HepG2 (cell line): ENCODE measurements around the gene FOXK2. TPM values are rescaled to one million over a fixed set of nuclear protein-coding genes. Genes with fewer than 3 reads are reported as not detected.

Experiments
- AGO1 ChIP-seq: fragments of 200-400 bp; formaldehyde crosslinking; IDR thresholded peaks from 2 replicates; pipeline ENCODE4 v1.6.1; 2017; ENCODE audit warnings: mild to moderate bottlenecking, low read depth, low read length, moderate library complexity; ENCODE audit not compliant: poor library complexity, severe bottlenecking
- AGO2 ChIP-seq: fragments of 200-400 bp; formaldehyde crosslinking; optimal IDR thresholded peaks from 2 replicates; pipeline ENCODE3; 2017; ENCODE audit warnings: mild to moderate bottlenecking, low read depth, low read length, moderate library complexity
- AKAP8 ChIP-seq: sonication (generic); formaldehyde crosslinking; IDR thresholded peaks from 2 replicates; pipeline ENCODE4 v1.5.1; 2020; ENCODE audit warnings: mild to moderate bottlenecking, missing genetic modification reagents
- CHD4 ChIP-seq: fragments of 200-600 bp; sonication (generic); IDR thresholded peaks from 2 replicates; pipeline ENCODE4 v1.7.0; 2017; ENCODE audit warnings: mild to moderate bottlenecking, low read length, borderline replicate concordance
- HES4 ChIP-seq: sonication (generic); formaldehyde crosslinking; IDR thresholded peaks from 2 replicates; pipeline ENCODE4 v1.9.0; 2021; ENCODE audit warnings: mild to moderate bottlenecking, missing genetic modification reagents, borderline replicate concordance
- MAFK ChIP-seq, 2 experiments: IDR thresholded peaks in 1 of 2; conservative IDR thresholded peaks in 1 of 2; 2 replicates each; pipeline ENCODE4 v1.6.1; 2011; ENCODE audit warnings: improper control_type of control experiment in 2 of 2, low read length in 2 of 2
- PAWR ChIP-seq: sonication (generic); formaldehyde crosslinking; IDR thresholded peaks from 2 replicates; pipeline ENCODE4 v1.4.0; 2020; ENCODE audit warnings: missing genetic modification reagents, mild to moderate bottlenecking, borderline replicate concordance
- POLR2G ChIP-seq: fragments of 200-400 bp; formaldehyde crosslinking; IDR thresholded peaks from 2 replicates; pipeline ENCODE4 v1.6.1; 2018; ENCODE audit warnings: mild to moderate bottlenecking, low read depth, low read length, moderate library complexity
- ZBTB38 ChIP-seq: sonication (generic); formaldehyde crosslinking; IDR thresholded peaks from 2 replicates; pipeline ENCODE4 v1.5.1; 2020; ENCODE audit warnings: mild to moderate bottlenecking, missing genetic modification reagents
- ZC3H13 ChIP-seq: sonication (generic); formaldehyde crosslinking; IDR thresholded peaks from 2 replicates; pipeline ENCODE4 v1.8.1; 2023; ENCODE audit warnings: mild to moderate bottlenecking, missing genetic modification reagents, moderate library complexity
- ZGPAT ChIP-seq: IDR thresholded peaks from 2 replicates; pipeline ENCODE4 v1.6.1; 2016; ENCODE audit warnings: mild to moderate bottlenecking
- ZNF432 ChIP-seq: sonication (generic); formaldehyde crosslinking; IDR thresholded peaks from 2 replicates; pipeline ENCODE4 v1.5.0; 2020; ENCODE audit warnings: missing genetic modification reagents, mild to moderate bottlenecking, borderline replicate concordance
- ZNF687 ChIP-seq: sonication (generic); formaldehyde crosslinking; IDR thresholded peaks from 2 replicates; pipeline ENCODE4 v1.5.1; 2020; ENCODE audit warnings: mild to moderate bottlenecking, missing genetic modification reagents, moderate library complexity
- polyA plus RNA-seq, 8 experiments: library from polyadenylated mRNA; depleted of rRNA in 3 of 8; stranded (reverse) in 7 of 8; unstranded in 1 of 8; fragments of >200 nt; fragmentation: Illumina TruSeq in 4 of 8; extraction: Trizol in 4 of 8; gene quantifications; 2 replicates each; pipeline versions ENCODE4 v1.2.1 to v1.2.3, GENCODE V29; 2011 to 2016; ENCODE audit warnings: low read depth in 4 of 8, missing spikeins in 1 of 8, mixed read lengths in 1 of 8; ENCODE audit not compliant: insufficient read depth in 1 of 8
- total RNA-seq, 5 experiments: library from RNA; depleted of rRNA; stranded (reverse); fragments of >200 nt; fragmentation: Illumina TruSeq; extraction: Trizol; gene quantifications; 2 replicates each; pipeline ENCODE4 v1.2.3, GENCODE V29; 2016; ENCODE audit warnings: low read depth in 1 of 5

The FOXK2 gene
- total and polyA plus RNA-seq, 2 of the 13 experiments (the other 11 are each of a cell fraction or from before 2014, with no cell fraction given) = 67.1 to 67.2 TPM

GRCh38 chr17:82613283-82614094, 94.0 kb downstream of the FOXK2 start (continued):
- TF ChIP-seq ZNF687 (CRISPR knock-in tag) (0 out of 2 replicates have a peak, but pooled peaks have one; percentile 24), CHD4 (no peak), POLR2G (peak; percentile 55), ZNF432 (CRISPR knock-in tag) (no peak), AKAP8 (CRISPR knock-in tag) (peak; percentile 94), AGO1 (peak; percentile 76), AGO2 (peak; percentile 87), MAFK (conservative IDR thresholded peaks at IDR 0.05 in 1 of 2, IDR thresholded peaks at IDR 0.05 in 1 of 2; ENCODE audit: low read length in 2 of 2) (0 out of 4 replicates have a peak, but pooled peaks of 1 of the 2 experiments have one; percentile 2), HES4 (CRISPR knock-in tag) (no peak), ZGPAT (CRISPR knock-in tag) (no peak), PAWR (CRISPR knock-in tag) (no peak), ZC3H13 (CRISPR knock-in tag) (peak; percentile 70), ZBTB38 (CRISPR knock-in tag) (peak; percentile 60; the same call in 1 of the 2 replicates)
